Neural cell (in vitro differentiated cells): ENCODE data around the gene FYN.

Experiments used
- CTCF ChIP-seq: fragments of 450-650 bp; IDR thresholded peaks from 2 replicates; pipeline ENCODE4 v1.5.1; 2014; ENCODE audit warnings: antibody characterized with exemption, mild to moderate bottlenecking, moderate library complexity; ENCODE audit not compliant: poor library complexity, severe bottlenecking
- EP300 ChIP-seq: fragments of 450-650 bp; conservative IDR thresholded peaks from 2 replicates; pipeline ENCODE4 v1.6.1; 2014; ENCODE audit warnings: antibody characterized with exemption, mild to moderate bottlenecking, moderate library complexity; ENCODE audit not compliant: poor library complexity, severe bottlenecking
- EZH2 ChIP-seq: fragments of 200-600, 300-800 bp; shearing (Covaris generic), sonication (generic); IDR thresholded peaks from 2 replicates; pipeline ENCODE4 v1.6.1; 2014; ENCODE audit warnings: antibody characterized with exemption, low read length, borderline replicate concordance, mild to moderate bottlenecking; ENCODE audit not compliant: insufficient read depth, poor library complexity, severe bottlenecking
- MXI1 ChIP-seq: fragments of 450-650 bp; conservative IDR thresholded peaks from 2 replicates; pipeline ENCODE4 v1.6.1; 2014; ENCODE audit warnings: antibody characterized with exemption, mild to moderate bottlenecking; ENCODE audit not compliant: poor library complexity, severe bottlenecking
- POLR2AphosphoS5 ChIP-seq: IDR thresholded peaks from 2 replicates; pipeline ENCODE4 v1.6.1; 2012
- RAD21 ChIP-seq: fragments of 450-650 bp; conservative IDR thresholded peaks from 2 replicates; pipeline ENCODE4 v1.6.1; 2014; ENCODE audit warnings: antibody characterized with exemption, mild to moderate bottlenecking, moderate library complexity
- REST ChIP-seq: IDR thresholded peaks from 2 replicates; pipeline ENCODE4 v1.6.1; 2012; ENCODE audit warnings: borderline replicate concordance
- TAF1 ChIP-seq: IDR thresholded peaks from 2 replicates; pipeline ENCODE4 v1.6.1; 2012; ENCODE audit warnings: low read depth

- TF ChIP-seq CTCF (no peak), REST (no peak), TAF1 (no peak), MXI1 (no peak), RAD21 (no peak), EZH2 (no peak), POLR2AphosphoS5 (no peak), EP300 (no peak)
Measured at GRCh38 chr6:111713811-111714210, 159.4 kb downstream of the FYN start.
